CD8-positive, alpha-beta memory T cell (primary cell): ENCODE measurements around the gene HFM1. TPM values are rescaled to one million over a fixed set of nuclear protein-coding genes. Genes with fewer than 3 reads are reported as not detected.
"Not testable (repeated sequence)": the region's sequence is repeated elsewhere in the genome, so short reads cannot be mapped to it uniquely, and the experiment has no call there.

ENCODE experiments used
- CTCF ChIA-PET: fragments of 350-600 bp; sonication (Branson Sonifier 250); formaldehyde crosslinking; loops from one replicate; lab custom pipeline; 2021; ENCODE audit warnings: antibody characterized with exemption; lab: Charles Lee
- POLR2A ChIA-PET: fragments of 350-600 bp; sonication (Branson Sonifier 250); formaldehyde crosslinking; loops from one replicate; lab custom pipeline; 2021; ENCODE audit warnings: antibody characterized with exemption; lab: Charles Lee
- DNase-seq, 5 donors: peaks; one replicate each; pipeline versions ENCODE4 v3.0.0 to v3.0.0-alpha.2; 2020 to 2022; ENCODE audit warnings: mixed read lengths in 1 of 5
- H3K27ac ChIP-seq: one replicate; pipeline ENCODE4 v1.7.0; 2013; ENCODE audit warnings: low read depth, mild to moderate bottlenecking, low read length, moderate library complexity
- H3K27me3 ChIP-seq: 2 replicates; pipeline ENCODE4 v1.7.0; 2013; ENCODE audit warnings: low read length, mild to moderate bottlenecking; ENCODE audit not compliant: insufficient read depth, poor library complexity, severe bottlenecking
- H3K36me3 ChIP-seq: 2 replicates; pipeline ENCODE4 v1.7.0; 2013; ENCODE audit warnings: mild to moderate bottlenecking, low read length, moderate library complexity; ENCODE audit not compliant: insufficient read depth
- H3K4me1 ChIP-seq: 2 replicates; pipeline ENCODE4 v1.7.0; 2013; ENCODE audit warnings: mild to moderate bottlenecking, low read length, moderate library complexity; ENCODE audit not compliant: insufficient read depth
- H3K4me3 ChIP-seq: 2 replicates; pipeline ENCODE4 v1.7.0; 2013; ENCODE audit warnings: mild to moderate bottlenecking, low read length
- H3K9me3 ChIP-seq: 2 replicates; pipeline ENCODE4 v1.7.0; 2013; ENCODE audit warnings: mild to moderate bottlenecking, low read length
- H3K27ac Mint-ChIP-seq, 8 donors: one replicate each; pipeline ENCODE4 v1.8.0; 2020 to 2021; ENCODE audit warnings: mixed read lengths in 8 of 8, mild to moderate bottlenecking in 6 of 8, inconsistent platforms in 3 of 8, moderate library complexity in 3 of 8
- H3K27me3 Mint-ChIP-seq, 2 donors: one replicate each; pipeline ENCODE4 v1.8.0; 2020 to 2021; ENCODE audit warnings: mixed read lengths in 2 of 2, mild to moderate bottlenecking in 1 of 2, moderate library complexity in 1 of 2
- H3K36me3 Mint-ChIP-seq, 3 donors: one replicate each; pipeline ENCODE4 v1.8.0; 2020 to 2021; ENCODE audit warnings: mixed read lengths in 3 of 3, inconsistent platforms in 1 of 3, mild to moderate bottlenecking in 1 of 3
- H3K4me1 Mint-ChIP-seq, 3 donors: one replicate each; pipeline ENCODE4 v1.8.0; 2020 to 2021; ENCODE audit warnings: mixed read lengths in 3 of 3, inconsistent platforms in 1 of 3, mild to moderate bottlenecking in 1 of 3
- H3K4me3 Mint-ChIP-seq, 7 donors: one replicate each; pipeline ENCODE4 v1.8.0; 2020 to 2021; ENCODE audit warnings: mixed read lengths in 7 of 7, mild to moderate bottlenecking in 6 of 7, moderate library complexity in 4 of 7, inconsistent platforms in 2 of 7
- H3K9me3 Mint-ChIP-seq, 5 donors: one replicate each; pipeline ENCODE4 v1.8.0; 2020 to 2022; ENCODE audit warnings: mixed read lengths in 5 of 5, mild to moderate bottlenecking in 3 of 5, moderate library complexity in 2 of 5, inconsistent platforms in 1 of 5
- polyA plus RNA-seq: library from polyadenylated mRNA; unstranded; fragments of 300-500 nt; fragmentation: Illumina TruSeq; gene quantifications from one replicate; pipeline ENCODE4 v1.2.3, GENCODE V29; 2021
- total RNA-seq, 2 experiments: library from RNA; stranded (reverse); gene quantifications; one replicate each; pipeline ENCODE4 v1.2.3, GENCODE V29; 2021

HFM1 gene
- total and polyA plus RNA-seq, 3 experiments from 2014 or later: not detected

- H3K27me3 Mint-ChIP-seq: peaks cover 26 to 61% of the 10 kb centered on the region in 2 donors
- peaks cover 0 to 7% (median 3%) of the 10 kb centered on the region in 5 donors for H3K9me3 Mint-ChIP-seq
- ChIA-PET POLR2A (interaction anchor here (0.5 kb wide), 1 partner anchor 1156 kb away, joined by 4 read pairs; no protein-coding TSS in a partner anchor), CTCF (interaction anchor here (1.7 kb wide), 1 partner anchor 10 kb away, joined by 3 read pairs; no protein-coding TSS in a partner anchor)
- H3K27ac Mint-ChIP-seq: no peak overlapping the region
- H3K4me1 ChIP-seq: no peaks in the 10 kb centered on the region
- H3K36me3 Mint-ChIP-seq: peaks cover 0 to 4% (median 0%) of the 10 kb centered on the region in 3 donors
- H3K36me3 ChIP-seq: no peaks in the 10 kb centered on the region
- H3K4me1 Mint-ChIP-seq: no peaks in the 10 kb centered on the region
- DNase-seq: no peak
- no peaks in the 10 kb centered on the region for H3K27me3 ChIP-seq
- H3K4me3 Mint-ChIP-seq: no peak overlapping the region
- H3K4me3 ChIP-seq: no peak overlapping the region
- no peak overlapping the region for H3K27ac ChIP-seq
- H3K9me3 ChIP-seq: no peaks in the 10 kb centered on the region
Measured at GRCh38 chr1:91427741-91428140, 23.1 kb upstream of the HFM1 start.

- CTCF ChIA-PET, H3K36me3 ChIP-seq, DNase-seq, H3K36me3 Mint-ChIP-seq, H3K27me3 ChIP-seq, H3K4me3 ChIP-seq, H3K9me3 Mint-ChIP-seq, H3K4me3 Mint-ChIP-seq, H3K4me1 ChIP-seq, H3K27ac Mint-ChIP-seq, H3K4me1 Mint-ChIP-seq, POLR2A ChIA-PET, H3K27ac ChIP-seq, H3K9me3 ChIP-seq: not testable (repeated sequence)
- peaks cover 15 to 57% of the 10 kb centered on the region in 2 donors for H3K27me3 Mint-ChIP-seq
Measured at GRCh38 chr1:91422523-91422922, 17.9 kb upstream of the HFM1 start.

GRCh38 chr1:91412371-91412770 lies 7.7 kb upstream of the HFM1 start:
- ChIA-PET POLR2A (no interaction called here), CTCF (no interaction called here)
- Histone ChIP-seq H3K27me3 (no peaks in the 10 kb centered on the region), H3K27ac (no peak overlapping the region), H3K36me3 (no peaks in the 10 kb centered on the region), H3K9me3 (no peaks in the 10 kb centered on the region), H3K4me1 (no peaks in the 10 kb centered on the region), H3K4me3 (no peak overlapping the region)
- Mint-ChIP-seq H3K9me3 (no peaks in the 10 kb centered on the region), H3K27ac (no peak overlapping the region), H3K4me1 (no peaks in the 10 kb centered on the region), H3K4me3 (no peak overlapping the region), H3K27me3 (peaks cover 8 to 25% of the 10 kb centered on the region in 2 donors), H3K36me3 (no peaks in the 10 kb centered on the region)
- DNase-seq: no peak

GRCh38 chr1:91406773-91407389 lies 2.2 kb upstream of the HFM1 start:
- no peak overlapping the region for H3K27ac ChIP-seq
- Mint-ChIP-seq H3K36me3 (no peaks in the 10 kb centered on the region), H3K27ac (no peak overlapping the region), H3K27me3 (peaks cover 31 to 64% of the 10 kb centered on the region in 2 donors), H3K9me3 (no peaks in the 10 kb centered on the region), H3K4me3 (no peak overlapping the region), H3K4me1 (peaks cover 6 to 10% (median 9%) of the 10 kb centered on the region in 3 donors)
- POLR2A ChIA-PET: no interaction called here
- CTCF ChIA-PET: interaction anchor here (0.6 kb wide), 1 partner anchor 89 kb away, joined by 3 read pairs; no protein-coding TSS in a partner anchor
- no peak overlapping the region for H3K4me3 ChIP-seq
- H3K36me3 ChIP-seq: no peaks in the 10 kb centered on the region
- H3K4me1 ChIP-seq: no peaks in the 10 kb centered on the region
- H3K27me3 ChIP-seq: peaks cover 5% of the 10 kb centered on the region
- no peak for DNase-seq
- no peaks in the 10 kb centered on the region for H3K9me3 ChIP-seq

- Mint-ChIP-seq H3K36me3 (no peaks in the 10 kb centered on the region), H3K9me3 (no peaks in the 10 kb centered on the region), H3K4me3 (no peak overlapping the region), H3K27me3 (peaks cover 36 to 78% of the 10 kb centered on the region in 2 donors), H3K27ac (no peak overlapping the region), H3K4me1 (peaks cover 6 to 10% (median 9%) of the 10 kb centered on the region in 3 donors)
- ChIA-PET CTCF (no interaction called here), POLR2A (no interaction called here)
- no peaks in the 10 kb centered on the region for H3K9me3 ChIP-seq
- H3K4me1 ChIP-seq: no peaks in the 10 kb centered on the region
- no peak overlapping the region for H3K27ac ChIP-seq
- DNase-seq: no peak
- H3K36me3 ChIP-seq: no peaks in the 10 kb centered on the region
- no peak overlapping the region for H3K4me3 ChIP-seq
- H3K27me3 ChIP-seq: peaks cover 5% of the 10 kb centered on the region
Measured at GRCh38 chr1:91402023-91402422, 2.6 kb downstream of the HFM1 start.

GRCh38 chr1:91400133-91400725 lies 4.4 kb downstream of the HFM1 start:
- POLR2A ChIA-PET: interaction anchor here (0.6 kb wide), 1 partner anchor 35 kb away, joined by 4 read pairs; no protein-coding TSS in a partner anchor
- H3K9me3 Mint-ChIP-seq: no peaks in the 10 kb centered on the region
- CTCF ChIA-PET: no interaction called here

GRCh38 chr1:91398291-91398690 lies 6.3 kb downstream of the HFM1 start:
- Histone ChIP-seq H3K9me3 (no peaks in the 10 kb centered on the region), H3K27me3 (no peaks in the 10 kb centered on the region), H3K4me1 (no peaks in the 10 kb centered on the region), H3K36me3 (no peaks in the 10 kb centered on the region), H3K27ac (no peak overlapping the region), H3K4me3 (no peak overlapping the region)
- no peak for DNase-seq
- H3K4me3 Mint-ChIP-seq: no peak overlapping the region
- no peak overlapping the region for H3K27ac Mint-ChIP-seq
- POLR2A ChIA-PET: no interaction called here
- H3K27me3 Mint-ChIP-seq: peaks cover 14 to 52% of the 10 kb centered on the region in 2 donors
- H3K36me3 Mint-ChIP-seq: no peaks in the 10 kb centered on the region
- no peaks in the 10 kb centered on the region for H3K4me1 Mint-ChIP-seq
- CTCF ChIA-PET: no interaction called here
- H3K9me3 Mint-ChIP-seq: no peaks in the 10 kb centered on the region

More at GRCh38 chr1:91400133-91400725, 4.4 kb downstream of the HFM1 start:
- Histone ChIP-seq H3K9me3 (no peaks in the 10 kb centered on the region), H3K4me3 (no peak overlapping the region), H3K4me1 (no peaks in the 10 kb centered on the region), H3K36me3 (no peaks in the 10 kb centered on the region), H3K27ac (no peak overlapping the region), H3K27me3 (peaks cover 5% of the 10 kb centered on the region)
- Mint-ChIP-seq H3K4me1 (peaks cover 6 to 10% (median 9%) of the 10 kb centered on the region in 3 donors), H3K4me3 (no peak overlapping the region), H3K27ac (no peak overlapping the region), H3K36me3 (no peaks in the 10 kb centered on the region), H3K27me3 (peaks cover 21 to 66% of the 10 kb centered on the region in 2 donors)
- no peak for DNase-seq

- no peak overlapping the region for H3K4me3 ChIP-seq
- peaks cover 14 to 45% of the 10 kb centered on the region in 2 donors for H3K27me3 Mint-ChIP-seq
- no peak overlapping the region for H3K27ac Mint-ChIP-seq
- CTCF ChIA-PET: no interaction called here
- DNase-seq: no peak
- no peaks in the 10 kb centered on the region for H3K36me3 ChIP-seq
- no peak overlapping the region for H3K4me3 Mint-ChIP-seq
- no peaks in the 10 kb centered on the region for H3K27me3 ChIP-seq
- H3K9me3 ChIP-seq: no peaks in the 10 kb centered on the region
- no peaks in the 10 kb centered on the region for H3K4me1 ChIP-seq
- H3K4me1 Mint-ChIP-seq: no peaks in the 10 kb centered on the region
- POLR2A ChIA-PET: no interaction called here
- no peak overlapping the region for H3K27ac ChIP-seq
- no peaks in the 10 kb centered on the region for H3K9me3 Mint-ChIP-seq
- no peaks in the 10 kb centered on the region for H3K36me3 Mint-ChIP-seq
Measured at GRCh38 chr1:91397605-91398004, 7.0 kb downstream of the HFM1 start.
